NCI-H2196 (cell line): ENCODE data around the gene GATAD2B.
"Not testable (repeated sequence)": the region's sequence is repeated elsewhere in the genome, so short reads cannot be mapped to it uniquely, and the experiment has no call there.

ENCODE experiments used
- DNase-seq: peaks from one replicate; lab custom pipeline; 2025; ENCODE audit not compliant: unreplicated experiment; lab: John Stamatoyannopoulos, UW

GATAD2B gene

GRCh38 chr1:153932156-153933131, 9.7 kb upstream of the GATAD2B start:
- no peak for DNase-seq

- no peak for DNase-seq
Measured at GRCh38 chr1:153929981-153930948, 7.5 kb upstream of the GATAD2B start.

DNA sequence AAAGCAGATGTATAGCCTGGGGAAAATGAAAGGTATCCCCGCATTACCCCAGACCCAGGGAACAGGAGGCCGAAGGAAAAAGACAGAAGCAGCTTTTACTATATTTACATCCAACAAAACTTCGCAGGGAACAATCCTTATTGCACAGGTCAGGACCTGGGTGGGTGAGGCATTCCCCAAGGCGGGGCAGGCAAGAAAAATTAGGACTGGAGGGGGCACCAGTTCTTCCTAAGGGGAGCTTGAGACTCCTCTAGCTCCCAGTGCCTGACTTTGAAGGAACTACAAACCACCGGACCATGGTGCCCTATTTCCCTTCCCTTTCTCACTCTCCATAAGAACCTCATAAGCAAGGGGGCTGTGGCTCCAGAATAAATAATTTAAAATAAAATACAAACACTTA, 6.7 kb upstream of the GATAD2B start:
- no peak for DNase-seq

DNA sequence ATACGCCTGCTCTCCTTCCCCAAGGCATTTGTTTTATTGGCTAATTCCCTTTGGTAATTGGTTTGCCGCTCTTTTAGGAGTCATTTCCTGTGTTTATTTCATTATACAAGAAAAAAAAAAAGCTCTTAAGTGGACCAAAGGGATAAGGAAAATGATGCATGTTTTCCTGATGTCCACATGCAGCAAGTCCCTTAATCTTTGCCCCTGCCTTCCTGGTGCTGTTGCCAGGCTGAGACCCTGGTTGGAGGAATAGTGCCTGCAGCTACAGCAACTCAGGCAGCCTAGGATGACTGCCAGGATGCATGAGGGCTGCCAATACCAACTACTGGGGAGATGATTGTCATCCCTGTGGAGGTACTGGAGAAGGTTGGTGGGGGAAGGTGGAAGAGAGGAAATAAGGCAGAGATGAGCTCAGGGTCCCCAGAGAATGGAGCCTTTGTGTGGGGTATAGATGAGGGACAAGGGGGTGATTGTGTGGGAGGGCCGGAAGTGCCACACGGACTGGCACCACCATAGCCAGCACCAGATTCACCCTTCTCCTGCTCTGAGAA, 6.1 kb upstream of the GATAD2B start:
- DNase-seq: no peak

DNA sequence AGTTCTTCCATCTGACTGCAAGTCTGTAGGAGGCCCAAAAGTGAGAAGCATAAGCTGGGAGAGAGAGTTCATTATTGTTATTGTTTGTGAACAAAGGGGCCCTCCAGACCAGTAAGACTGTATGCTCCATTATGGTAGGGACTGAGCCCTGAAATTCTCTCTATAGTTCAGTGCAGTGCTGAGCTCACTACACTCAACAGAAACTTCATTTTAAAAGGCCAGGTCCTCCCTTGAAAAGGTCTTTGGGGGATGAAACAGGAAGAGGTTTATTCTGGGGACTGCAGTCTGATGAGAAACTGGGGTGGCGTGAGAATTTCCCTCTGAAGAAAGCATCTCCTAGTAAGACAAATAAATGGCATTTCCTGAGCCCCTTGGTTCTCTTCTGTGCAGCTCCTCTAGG, 5.5 kb upstream of the GATAD2B start:
- DNase-seq: no peak

DNA sequence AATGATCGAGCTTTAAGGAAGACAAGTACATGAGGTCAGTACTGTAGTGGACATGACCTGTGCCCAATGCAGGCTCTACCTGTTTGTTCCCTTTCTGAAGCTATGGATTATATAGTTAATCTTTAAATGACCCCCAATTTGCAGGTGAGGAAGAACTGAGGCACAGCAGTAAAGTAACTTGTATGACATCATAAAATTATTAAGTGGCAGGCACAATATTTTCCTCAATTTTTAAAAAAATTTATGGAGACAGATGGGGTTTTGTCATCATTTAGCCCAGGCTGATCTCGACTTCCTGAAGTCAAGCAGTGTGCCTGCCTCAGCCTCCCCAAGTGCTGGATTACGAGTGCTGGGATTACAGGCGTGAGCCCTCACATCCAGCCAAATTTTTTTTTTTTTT, 3.6 kb upstream of the GATAD2B start:
- no peak for DNase-seq

GRCh38 chr1:153922076-153922971, 448 bp downstream of the GATAD2B start:
- DNase-seq: peak; percentile 78

- DNase-seq: no peak
Measured at GRCh38 chr1:153921803-153922075, 1.0 kb downstream of the GATAD2B start.

GRCh38 chr1:153921080-153921802, 1.5 kb downstream of the GATAD2B start:
- no peak for DNase-seq

- DNase-seq: no peak
Measured at GRCh38 chr1:153919876-153920852, 2.6 kb downstream of the GATAD2B start.

DNA sequence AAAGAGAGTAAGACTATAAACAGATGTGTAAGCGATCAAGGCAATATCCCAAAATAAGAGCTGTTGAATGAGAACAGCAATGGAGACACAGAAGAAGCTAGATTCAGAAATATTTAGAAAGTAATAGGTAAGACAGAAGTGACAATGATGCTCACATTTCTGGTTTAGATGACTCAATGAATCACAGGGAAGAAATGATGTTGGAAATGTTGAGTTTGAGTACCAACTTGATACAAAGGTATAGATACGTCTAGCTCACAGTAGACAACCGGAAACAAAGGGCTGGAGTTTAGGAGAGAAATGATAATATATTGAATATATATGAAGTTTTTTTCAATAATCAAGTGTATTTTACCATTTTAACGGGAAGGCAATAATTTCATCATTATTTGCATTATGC, 6.5 kb downstream of the GATAD2B start:
- DNase-seq: no peak

DNA sequence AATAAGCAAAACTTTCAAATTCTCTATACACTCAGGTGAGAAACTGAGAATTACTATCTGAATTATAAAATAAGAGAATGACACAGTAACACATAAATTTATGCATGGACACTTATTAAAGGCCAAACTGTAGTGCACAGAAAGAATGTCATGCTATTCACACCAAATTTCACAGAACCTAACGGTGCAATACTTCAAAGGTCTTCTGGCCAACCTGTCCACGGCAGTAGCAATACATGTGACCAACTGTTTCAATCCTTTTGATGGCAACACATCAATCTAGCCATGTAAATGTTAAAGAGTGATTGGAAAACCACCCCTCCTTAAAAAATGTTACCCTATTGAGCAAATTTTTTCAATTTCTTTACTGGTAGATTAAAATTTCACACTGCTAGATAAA, 10.4 kb downstream of the GATAD2B start:
- DNase-seq: no peak

- DNase-seq: not testable (repeated sequence)
Measured at GRCh38 chr1:153910560-153910959, 12.2 kb downstream of the GATAD2B start.

GRCh38 chr1:153908071-153908470, 14.7 kb downstream of the GATAD2B start:
- no peak for DNase-seq

GRCh38 chr1:153907134-153907533, 15.6 kb downstream of the GATAD2B start:
- DNase-seq: no peak

DNA sequence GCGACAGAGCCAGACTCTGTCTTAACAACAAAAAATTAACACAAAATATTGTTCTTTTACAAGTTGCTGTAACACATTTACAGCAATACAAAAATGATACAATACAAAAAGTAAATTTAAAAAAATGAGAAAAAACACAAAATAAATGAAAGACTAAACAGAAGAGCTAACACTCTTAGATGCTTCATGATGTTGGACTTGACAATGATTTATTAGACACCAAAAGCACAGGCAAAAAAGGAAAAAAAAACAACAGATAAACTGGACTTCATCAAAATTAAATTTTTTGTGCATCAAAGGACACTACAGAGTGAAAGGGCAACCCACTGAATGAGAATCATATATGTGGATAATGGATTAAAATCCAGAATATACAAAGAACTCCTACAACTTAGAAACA, 16.4 kb downstream of the GATAD2B start:
- DNase-seq: no peak

DNA sequence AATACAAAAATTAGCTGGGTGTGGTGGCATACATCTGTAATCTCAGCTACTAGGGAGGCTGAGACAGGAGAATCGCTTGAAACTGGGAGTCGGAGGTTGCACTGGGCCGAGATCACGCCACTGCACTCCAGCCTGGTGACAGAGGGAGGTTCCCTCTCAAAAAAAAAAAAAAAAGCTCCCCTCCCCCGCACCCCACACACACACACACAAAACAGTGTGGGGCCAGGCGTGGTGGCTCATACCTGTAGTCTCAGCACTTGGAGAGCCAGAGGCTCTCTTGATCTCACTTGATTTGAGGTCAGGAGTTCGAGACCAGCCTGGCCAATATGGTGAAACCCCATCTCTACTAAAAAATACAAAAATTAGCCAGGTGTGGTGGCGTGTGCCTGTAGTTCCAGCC, 16.9 kb downstream of the GATAD2B start:
- DNase-seq: not testable (repeated sequence)

DNA sequence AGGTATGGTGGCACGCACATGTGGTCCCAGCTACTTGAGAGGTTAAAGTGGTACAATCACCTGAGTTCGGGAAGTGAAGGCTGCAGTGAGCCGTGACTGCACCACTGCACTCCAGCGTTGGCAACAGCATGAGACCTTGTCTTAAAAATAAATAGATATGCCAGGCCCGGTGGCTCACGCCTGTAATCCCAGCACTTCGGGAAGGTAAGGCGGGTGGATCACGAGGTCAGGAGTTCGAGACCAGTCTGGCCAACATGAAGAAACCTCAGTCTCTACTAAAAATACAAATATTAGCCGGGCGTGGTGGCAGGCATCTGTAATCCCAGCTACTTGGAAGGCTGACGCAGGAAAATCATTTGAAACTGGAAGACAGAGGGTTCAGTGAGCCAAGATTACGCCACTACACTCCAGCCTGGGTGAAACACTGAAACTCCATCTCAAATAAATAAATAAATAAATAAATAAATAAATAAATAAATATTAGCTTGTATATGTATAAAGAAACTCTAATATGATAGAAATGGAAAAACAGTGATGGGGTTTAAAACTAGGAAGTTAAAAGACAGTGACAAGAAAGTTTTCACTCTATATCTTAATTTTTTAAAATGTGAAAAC, 18.8 kb downstream of the GATAD2B start:
- DNase-seq: no peak
